OCI-M2 (cell line): ENCODE measurements around the gene HDAC6.
A peak's percentile ranks its signal among the peaks of the same experiment; 100 is the strongest.

ENCODE experiments used
- DNase-seq: peaks from one replicate; lab custom pipeline; 2025; ENCODE audit not compliant: unreplicated experiment; lab: John Stamatoyannopoulos, UW

Gene HDAC6

DNA sequence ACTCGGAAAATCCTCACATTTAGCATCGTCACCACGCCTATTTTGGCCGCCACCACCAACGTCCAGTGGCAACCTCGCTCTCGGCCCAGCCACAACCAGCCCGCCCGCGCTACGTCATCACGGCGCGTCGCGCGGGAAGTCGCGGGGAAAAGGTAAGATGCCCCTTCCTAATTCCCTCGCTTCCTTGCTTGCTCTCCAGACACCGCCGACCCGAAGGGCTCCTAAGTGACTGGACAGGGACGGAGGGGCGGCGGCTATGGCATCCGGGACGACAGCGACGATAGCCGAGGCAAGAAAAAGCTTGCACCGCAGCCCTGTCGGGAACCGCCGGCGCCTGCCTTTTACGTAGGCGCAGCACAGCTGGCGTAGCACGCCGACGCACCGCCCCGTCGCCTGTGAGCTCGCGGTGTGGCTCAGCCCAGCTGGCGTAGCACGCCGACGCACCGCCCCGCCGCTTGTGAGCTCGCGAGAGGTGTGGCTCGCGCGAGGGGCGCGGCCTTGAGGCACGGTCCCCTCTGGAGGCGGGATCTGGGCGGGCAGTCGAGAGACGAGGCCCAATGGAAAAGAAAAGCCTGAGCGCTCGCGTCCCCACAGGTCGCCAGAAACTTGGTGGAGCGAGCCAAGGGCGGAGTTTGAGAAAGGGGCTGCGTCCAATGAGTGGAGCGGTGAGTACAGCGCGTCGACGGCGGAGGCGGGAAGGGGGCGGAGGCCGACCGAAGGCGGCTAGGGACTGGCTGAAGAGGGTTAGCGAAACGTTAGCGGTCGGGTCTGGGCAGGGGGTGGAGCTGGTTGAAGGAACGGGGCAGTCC lies at the start of gene HDAC6:
HDAC6 (plus strand) TSS at position 788 of the 809 bp plus-strand sequence. CDS start 626 bp downstream, outside the sequence.
- peak; percentile 93 for DNase-seq

DNA sequence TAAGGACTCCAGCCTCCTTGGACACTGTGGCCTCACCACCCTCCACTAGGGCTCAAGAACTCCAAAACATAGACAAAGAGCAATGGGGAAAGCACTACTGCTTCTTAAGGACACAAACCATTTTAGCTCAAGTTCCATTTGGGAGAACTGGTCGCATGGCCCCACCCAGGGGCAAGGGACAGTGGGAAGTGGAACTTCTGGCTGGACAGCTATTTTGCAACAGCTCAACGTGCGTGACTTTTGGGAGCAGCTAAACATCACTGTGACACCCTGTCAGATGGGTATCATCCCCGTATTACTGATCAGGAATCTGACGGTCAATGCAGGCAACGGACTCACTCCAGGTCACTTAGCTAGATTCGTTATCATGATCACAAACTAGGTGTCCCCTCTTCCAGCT lies 49.4 kb upstream of the HDAC6 start:
- no peak for DNase-seq

DNA sequence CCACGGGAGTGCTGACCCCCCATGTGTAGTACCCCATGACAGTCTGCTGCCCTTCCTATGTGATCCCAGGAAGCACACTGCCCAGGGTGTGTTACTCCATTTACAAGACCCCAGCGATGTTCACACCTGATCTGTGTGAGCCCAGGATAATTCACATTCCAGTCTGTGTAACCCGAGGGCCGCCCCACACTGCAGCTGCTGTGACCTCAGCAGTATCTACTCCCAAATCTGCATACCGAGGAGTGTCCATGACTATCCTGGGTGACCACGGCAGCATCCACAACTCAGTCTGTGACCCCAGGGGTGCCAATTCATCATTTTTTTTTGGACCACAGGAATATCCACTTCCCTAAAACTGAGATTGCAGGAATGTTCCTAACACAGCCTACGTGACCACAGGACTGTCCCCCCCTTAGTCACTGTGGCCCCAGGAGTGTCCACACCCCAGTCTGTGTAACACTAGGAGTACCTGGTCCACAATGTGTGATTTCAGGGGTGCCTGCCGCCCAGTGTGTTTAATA lies 48.1 kb upstream of the HDAC6 start:
- no peak for DNase-seq

DNA sequence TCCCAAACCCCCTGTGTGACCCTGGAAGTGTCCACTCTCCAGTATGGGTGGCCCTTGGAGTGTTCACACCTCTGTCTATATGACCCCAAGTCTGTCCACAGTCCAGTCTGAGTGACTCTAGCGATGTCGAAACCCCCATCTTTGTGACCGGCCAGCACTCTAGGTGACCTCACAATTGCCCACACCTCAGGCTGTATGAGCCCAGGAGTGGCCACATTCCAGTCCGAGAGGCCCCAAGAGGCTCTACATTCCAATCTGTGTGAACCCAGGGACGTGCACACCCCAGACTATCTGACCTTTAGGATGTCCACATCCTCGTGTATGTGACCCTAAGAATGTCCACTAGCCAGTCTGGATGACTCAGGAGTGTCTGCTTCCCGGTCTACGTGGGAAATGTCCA lies 47.6 kb upstream of the HDAC6 start:
- DNase-seq = no peak

DNA sequence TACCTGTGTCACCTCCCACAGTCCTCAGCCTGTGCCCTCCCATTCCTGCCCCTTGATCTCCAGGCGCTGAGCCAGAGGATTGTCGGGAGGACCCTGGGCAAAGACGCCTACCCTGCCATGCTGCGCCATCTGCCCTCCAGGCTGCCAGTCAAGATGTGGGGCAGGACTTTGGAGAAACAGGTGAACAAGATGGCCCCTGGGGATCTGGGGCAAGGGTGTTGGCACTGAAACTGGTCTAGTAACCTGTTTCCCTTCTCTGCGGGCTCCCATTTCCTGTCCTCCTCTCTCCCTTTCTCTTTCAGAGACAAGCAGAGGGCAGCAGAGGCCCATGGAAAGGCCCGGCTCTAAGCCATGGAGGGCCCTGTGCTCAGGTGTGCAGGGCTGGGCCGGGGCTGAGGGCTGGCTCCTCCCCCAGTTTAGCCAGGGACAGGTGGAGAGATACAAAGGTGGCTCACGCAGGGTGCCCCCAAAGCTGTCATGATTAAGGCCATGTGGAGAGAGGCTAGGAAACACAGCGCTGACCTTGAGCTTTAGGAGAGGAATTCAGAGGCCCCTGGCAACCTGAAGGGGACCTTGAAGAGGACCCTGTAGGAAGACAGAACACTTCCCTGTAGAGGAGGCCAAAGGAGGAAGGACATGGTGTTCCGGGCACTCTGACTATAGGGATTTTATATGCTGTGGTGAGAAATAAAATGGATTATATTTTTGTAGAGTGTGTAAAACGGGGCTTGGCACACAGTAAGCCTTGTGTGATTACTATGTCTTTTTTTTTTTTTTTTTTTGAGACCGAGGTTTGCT lies 40.0 kb upstream of the HDAC6 start, which contains the start of gene GLOD5:
GLOD5 (plus strand) TSS at position 74 of the 798 bp plus-strand sequence; CDS start at position 118, 44 bp downstream.
- no peak for DNase-seq

DNA sequence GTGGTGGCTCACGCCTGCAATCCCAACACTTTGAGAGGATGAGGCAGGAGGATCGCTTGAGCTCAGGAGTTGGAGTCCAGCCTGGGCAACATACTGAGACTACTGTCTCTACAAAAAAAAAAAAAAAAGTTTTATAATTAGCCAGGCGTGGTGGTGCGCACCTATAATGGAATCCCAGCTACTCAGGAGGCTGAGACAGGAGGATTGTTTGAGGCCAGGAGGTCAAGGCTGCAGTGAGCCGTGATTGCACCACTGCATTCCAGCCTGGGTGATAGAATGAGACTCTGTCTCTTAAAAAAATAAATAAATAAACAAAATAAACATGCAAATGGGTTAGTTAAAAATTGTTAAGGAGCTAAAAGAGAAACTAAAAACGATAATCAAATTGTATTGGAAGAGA lies 32.6 kb upstream of the HDAC6 start:
- no peak for DNase-seq

DNA sequence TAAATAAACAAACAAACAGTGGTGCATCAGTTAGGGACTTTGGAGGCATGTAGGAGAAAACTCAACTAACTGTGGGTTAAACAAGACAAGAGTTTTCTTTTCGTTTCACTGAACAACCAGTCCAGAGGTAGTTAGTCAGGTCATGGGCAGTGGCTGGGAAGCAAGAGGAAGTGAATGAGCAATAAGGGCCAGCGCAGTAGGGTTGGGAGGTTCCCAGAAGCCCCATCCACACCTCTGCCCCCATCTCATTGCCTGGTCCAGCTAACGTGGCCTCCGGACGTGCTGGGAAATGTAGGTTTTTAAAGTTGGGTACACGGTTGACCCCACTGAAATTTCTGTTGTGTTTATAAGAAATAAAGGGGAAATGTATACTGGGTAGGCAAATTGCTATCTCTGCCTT lies 31.6 kb upstream of the HDAC6 start:
- DNase-seq = no peak

DNA sequence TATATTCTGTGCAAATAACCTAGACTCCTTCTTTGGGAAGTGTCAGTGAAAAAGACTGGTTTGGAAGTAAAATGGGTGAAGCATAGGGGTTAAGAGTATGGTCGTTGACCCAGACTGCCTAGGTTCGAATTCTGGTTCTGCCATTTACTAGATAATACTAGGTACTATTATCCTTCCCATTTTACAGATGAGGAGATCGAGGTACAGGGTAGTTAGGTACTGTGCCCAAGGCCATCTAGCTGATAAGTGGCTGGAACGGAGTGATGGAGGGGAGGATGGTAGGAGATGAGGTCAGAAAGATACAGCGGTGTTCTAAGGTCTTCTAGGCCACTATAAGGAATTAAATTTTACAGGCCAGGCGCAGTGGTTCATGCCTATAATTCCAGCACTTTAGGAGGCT lies 29.3 kb upstream of the HDAC6 start:
- no peak for DNase-seq

DNA sequence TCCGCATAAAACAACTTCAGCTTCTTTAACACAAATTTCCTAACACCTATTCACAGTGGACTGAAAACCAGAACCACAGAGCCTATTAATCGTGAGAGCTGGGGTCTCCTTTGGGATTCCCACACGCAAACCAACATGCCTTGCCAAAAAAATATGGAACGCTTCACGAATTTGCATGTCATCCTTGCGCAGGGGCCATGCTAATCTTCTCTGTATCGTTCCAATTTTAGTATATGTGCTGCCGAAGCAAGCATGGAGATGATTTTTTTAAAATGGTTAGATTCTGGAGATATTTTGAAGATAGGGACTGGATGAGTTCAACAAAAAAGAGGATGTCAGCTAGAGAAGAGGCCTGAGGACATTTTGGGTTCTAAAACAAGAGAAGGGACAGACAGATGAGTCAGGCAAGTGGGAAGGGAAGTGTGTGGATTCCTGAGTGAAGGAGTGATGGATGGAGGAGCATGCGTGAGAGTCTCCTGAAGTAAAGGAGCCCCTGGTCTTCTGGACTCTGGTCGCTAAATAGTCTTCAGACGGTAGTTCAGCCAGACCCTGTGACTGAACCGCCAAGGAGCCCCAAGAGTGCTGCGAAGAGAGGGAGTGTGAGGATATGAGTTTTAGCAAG lies 24.9 kb upstream of the HDAC6 start:
- DNase-seq = no peak

DNA sequence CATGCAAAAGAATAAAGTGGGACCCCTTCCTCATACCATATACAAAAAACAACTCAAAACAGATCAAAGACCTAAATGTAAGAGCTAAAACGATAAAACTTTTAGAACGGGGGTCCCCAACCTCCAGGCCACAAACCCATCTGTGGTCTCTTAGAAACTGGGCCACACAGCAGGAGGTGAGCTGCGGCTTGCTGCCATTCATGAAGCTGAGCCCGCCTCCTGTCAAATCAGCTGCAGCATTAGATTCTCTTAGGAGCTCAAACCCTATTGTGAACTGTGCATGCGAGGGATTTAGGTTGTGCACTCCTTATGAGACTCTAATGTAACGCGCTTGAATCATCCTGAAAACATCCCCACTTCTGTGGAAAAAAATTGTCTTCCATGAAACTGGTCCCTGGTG lies 22.5 kb upstream of the HDAC6 start:
- DNase-seq = no peak

DNA sequence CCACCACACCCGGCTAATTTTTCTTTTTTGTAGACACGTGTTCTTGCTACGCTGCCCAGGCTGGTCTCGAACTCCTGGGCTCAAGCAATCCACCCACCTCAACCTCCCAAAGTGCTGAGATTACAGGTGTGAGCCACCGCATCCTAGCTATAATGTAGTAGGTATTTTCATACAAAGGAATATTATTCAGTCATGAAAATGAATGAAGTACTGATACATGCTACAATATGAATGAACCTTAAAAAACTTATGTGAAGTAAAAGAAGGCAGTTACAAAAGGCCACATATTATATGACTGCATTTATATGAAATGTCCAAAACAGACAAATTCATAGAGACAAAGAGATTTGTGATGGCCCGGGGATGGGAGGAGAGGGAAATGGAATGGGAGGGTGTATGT lies 20.2 kb upstream of the HDAC6 start:
- no peak for DNase-seq

DNA sequence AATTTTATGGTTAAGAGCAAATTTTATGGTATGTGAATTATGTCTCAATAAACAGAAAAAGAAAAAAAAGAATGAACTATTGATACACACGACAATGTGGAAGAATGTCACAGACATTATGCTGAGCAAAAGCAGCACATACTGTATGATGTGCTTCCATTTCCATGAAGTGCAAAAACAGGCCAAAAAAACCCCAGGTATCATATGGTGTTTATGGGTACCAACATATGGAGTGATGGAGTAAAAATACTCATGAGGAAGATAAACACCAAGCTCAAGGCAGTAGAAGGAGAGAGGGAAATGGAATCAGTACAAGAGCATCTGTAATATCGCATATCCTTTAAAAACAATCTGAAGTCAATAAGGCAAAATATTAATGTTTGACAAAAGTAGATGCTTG lies 19.7 kb upstream of the HDAC6 start:
- DNase-seq = no peak

DNA sequence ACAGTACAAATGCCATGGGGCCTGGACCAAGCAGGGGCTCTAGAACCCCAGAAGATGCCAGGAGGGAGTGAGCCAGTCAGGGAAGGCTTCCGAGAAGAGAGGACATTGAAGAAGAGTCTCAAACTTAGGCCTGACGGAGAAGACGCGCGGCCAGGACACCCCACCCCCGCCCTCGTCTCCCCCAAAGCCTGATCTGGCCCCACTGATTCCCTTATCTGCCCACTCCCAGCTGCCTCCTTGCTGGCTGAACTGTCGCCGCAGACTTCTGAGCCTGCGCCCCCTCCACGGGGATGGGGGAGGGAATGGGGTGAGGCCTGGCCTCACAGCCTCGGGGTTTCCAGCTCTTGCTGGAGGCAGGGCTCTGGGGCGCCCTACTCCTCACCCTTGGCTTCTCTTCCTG lies 19.1 kb upstream of the HDAC6 start:
- DNase-seq = peak; percentile 44

DNA sequence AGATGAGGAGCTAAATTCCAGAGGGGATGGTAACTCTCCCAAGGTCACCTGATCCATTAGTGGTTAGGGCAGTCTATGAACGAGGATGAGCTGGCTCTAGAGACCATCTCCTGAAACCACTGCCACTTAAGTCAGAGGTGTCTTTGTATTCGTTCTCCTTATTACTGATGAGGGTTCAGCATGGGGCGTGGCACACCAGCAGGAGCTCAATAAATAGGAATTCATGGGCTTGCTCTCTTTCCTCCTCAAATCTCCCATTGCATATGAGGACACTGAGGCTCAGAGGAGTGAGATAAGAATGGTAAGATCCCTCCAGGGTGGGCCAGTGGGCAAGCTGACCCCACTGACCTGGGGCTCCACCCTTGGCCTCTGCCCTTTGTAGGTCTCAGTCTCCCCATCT lies 17.1 kb upstream of the HDAC6 start:
- DNase-seq = no peak

DNA sequence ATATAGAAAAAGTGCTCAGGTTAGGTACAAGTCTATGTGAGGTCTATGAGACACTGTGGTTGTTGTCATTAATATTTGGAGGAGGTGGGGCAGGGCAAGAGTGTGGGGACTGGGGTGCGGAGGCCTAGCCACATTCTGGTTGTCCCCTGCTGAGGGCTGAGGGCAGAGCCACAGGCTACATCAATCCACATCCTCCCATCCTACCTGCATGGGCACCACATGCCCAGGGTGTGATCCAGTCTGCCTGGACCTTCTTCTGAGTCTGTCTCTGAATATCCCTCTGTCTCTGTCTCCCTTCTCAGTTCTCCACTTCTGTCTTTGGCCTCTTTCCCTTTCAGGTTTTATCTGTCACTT lies 16.7 kb upstream of the HDAC6 start:
- DNase-seq = no peak

DNA sequence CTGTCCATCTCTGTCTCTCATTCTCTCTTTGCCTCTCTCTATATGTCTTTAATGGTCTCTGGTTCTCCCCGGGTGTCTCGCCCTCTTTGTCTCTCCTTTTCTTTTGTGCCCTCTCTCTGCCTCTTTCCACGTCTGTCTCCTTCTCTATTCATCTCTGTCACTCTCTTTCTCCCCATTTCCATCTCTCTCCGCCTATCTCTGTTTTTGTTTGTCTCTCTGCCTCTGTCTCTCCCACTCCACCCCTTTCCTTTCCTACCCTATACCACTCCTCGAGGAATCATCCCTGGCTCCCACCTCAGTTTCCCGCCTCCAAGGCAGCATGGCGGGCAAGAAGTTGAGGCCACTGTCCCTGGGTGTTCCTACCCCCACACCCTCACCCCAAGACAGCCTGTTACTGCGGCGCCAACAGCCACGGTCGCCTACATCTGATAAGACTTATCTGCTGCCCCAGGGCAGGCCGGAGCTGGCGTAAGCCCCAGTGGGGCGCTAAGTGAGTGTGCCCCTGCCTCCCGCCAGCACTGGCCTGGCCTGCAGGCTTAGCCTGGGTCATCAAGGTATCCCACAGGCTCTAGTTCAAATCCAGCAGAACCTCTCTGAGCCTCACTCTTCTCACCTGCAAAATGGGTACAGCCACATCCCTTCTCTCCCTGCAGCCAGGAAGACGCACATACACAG lies 16.2 kb upstream of the HDAC6 start:
- DNase-seq = no peak

DNA sequence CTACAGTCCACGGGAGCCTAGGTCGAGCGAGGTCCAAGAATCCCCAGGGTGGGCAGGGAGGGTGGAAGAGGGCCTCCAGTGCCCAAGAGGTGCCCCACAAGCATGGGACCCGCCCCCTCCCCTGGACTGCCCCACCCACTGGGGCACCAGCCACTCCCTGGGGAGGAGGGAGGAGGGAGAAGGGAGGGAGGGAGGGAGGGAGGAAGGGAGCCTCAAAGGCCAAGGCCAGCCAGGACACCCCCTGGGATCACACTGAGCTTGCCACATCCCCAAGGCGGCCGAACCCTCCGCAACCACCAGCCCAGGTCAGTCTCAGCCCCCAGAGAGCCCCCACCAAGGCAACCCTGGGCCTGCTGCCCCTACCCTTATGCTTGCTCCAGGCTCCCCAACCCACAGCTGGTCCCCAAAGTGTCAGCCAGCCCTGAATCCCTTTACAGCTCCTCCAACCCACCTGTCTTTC lies 15.5 kb upstream of the HDAC6 start, which contains the start of gene GATA1:
GATA1 (plus strand) TSS at position 250 of the 460 bp plus-strand sequence. CDS start 4,520 bp downstream, outside the sequence.
- DNase-seq = no peak

DNA sequence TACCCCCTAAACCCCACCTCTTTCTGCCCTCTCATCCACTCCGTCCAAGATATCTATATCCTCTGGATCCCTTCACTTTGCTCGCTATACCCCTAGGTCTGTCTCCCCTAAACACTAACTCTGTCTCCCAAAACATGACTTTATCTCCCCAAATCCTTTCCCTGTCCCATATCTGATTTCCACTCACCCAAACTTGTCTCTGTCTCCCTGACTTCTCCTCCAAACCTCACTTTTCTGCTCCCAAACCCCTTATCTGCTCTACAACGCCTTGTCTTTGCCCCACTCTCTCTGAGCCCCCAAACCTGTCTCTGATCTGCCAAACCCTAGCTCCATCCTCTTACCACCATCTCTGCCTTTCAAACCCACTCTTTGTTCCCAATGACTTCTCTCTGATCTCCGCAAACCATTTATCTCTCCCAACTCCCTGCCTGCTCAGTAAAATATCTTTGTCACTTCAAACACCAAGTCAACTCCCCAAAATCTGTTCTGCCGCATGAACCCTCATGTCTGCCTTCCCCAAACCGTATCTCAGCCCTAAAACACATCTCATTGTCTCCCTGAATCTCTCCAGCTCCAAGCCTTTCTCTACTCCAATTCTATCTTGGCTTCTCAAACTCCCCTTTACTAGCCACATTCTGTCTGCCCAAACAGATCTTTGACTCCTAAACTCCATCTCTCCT lies 14.9 kb upstream of the HDAC6 start:
- DNase-seq = no peak

DNA sequence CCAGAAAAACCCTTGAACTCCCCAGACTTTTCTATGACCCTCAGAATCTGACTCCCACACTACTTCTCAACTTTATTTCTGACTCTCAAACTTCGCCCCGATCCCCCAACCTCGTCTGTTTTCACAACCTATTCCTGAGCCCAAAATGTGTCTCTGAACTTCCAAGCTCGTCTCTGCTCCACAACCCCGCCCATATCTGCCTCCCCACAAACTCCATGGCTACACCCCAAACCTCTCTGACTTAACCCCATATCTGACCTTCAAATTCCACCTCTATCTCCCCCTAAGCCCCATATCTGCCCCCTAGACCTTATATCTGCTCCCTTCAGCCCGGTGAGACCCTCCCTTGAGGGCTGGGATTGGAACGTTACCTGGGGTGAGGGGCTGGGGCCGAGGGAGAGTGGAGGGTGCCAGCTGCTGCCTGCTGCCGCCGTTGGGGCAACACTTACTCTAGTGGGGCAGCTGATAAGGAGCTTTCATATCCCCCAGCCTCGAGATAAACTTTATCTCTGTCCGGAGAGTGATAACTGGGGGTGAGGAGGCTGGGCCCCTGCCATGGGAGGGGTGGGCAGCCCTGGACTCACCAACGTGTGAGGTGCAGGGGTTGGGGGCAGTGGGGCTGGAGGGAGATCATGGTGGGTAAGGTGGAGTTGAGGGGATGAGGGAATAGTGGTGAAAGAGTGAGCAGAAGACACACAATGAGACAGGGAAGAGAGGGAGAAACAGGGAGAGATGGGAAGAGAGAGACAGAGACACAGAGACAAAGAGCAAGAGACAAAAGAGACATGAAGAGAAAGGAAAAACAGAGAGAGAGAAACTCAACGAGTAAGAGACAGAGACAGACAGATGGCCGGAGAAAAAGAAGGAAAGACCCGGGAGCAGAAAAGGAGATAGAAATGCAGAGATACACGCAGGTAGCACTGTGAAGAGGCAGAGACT lies 14.1 kb upstream of the HDAC6 start:
- no peak for DNase-seq
